Measurements from ENCODE around the gene KCP. TPM values are rescaled to one million over a fixed set of nuclear protein-coding genes. Genes with fewer than 3 reads are reported as not detected.

KCP gene
- total RNA-seq, 6 experiments from 2014 or later: 0.10 to 0.22 (median 0.12) TPM; not detected in 2

GRCh38 chr7:128906766-128907559 is 3.5 kb downstream of the KCP start:
- no peaks in the 10 kb centered on the region for H3K27me3 ChIP-seq
- TF ChIP-seq POLR2A (IDR thresholded peaks at IDR 0.05) (no peak), CTCF (IDR thresholded peaks at IDR 0.05) (no peak)
- DNase-seq (peak in 1 of 3 donors; percentile 40), ATAC-seq (no peak)
- H3K27ac ChIP-seq: no peak overlapping the region
- H3K4me1 ChIP-seq: peaks cover 0 to 4% (median 0%) of the 10 kb centered on the region in 4 donors
- H3K4me3 ChIP-seq: no peak overlapping the region
- intact Hi-C loops (cut with DNase I): no loop called here
- H3K36me3 ChIP-seq: no peaks in the 10 kb centered on the region
- H3K9me3 ChIP-seq: no peaks in the 10 kb centered on the region
- WGBS (ENCODE audit: insufficient coverage, low coverage, low lambda C conversion rate, missing lambda C conversion rate): 69% methylated on average over 5 of the region's 19 CpGs

- intact Hi-C loops (cut with DNase I): no loop called here
- no peak overlapping the region for H3K27ac ChIP-seq
- ATAC-seq (no peak), DNase-seq (peak in 1 of 3 donors; percentile 46)
- no peaks in the 10 kb centered on the region for H3K9me3 ChIP-seq
- 61% methylated on average over 5 of the region's 5 CpGs for WGBS (ENCODE audit: insufficient coverage, low coverage, low lambda C conversion rate, missing lambda C conversion rate)
- H3K36me3 ChIP-seq: no peaks in the 10 kb centered on the region
- no peak overlapping the region for H3K4me3 ChIP-seq
- peaks cover 0 to 4% (median 0%) of the 10 kb centered on the region in 4 donors for H3K4me1 ChIP-seq
- no peaks in the 10 kb centered on the region for H3K27me3 ChIP-seq
- TF ChIP-seq POLR2A (IDR thresholded peaks at IDR 0.05): no peak
- no peak for TF ChIP-seq CTCF (IDR thresholded peaks at IDR 0.05)
These were observed 4.3 kb downstream of the KCP start for GRCh38 chr7:128906001-128906765.

GRCh38 chr7:128904381-128905197 is 5.9 kb downstream of the KCP start:
- H3K4me1 ChIP-seq: peaks cover 0 to 10% (median 5%) of the 10 kb centered on the region in 4 donors
- ATAC-seq (peak; percentile 63 to 77 (median 73)), DNase-seq (peak in 1 of 3 donors; percentile 53)
- WGBS (ENCODE audit: insufficient coverage, low coverage, low lambda C conversion rate, missing lambda C conversion rate): 25% methylated on average over 8 of the region's 8 CpGs
- TF ChIP-seq POLR2A (IDR thresholded peaks at IDR 0.05) (no peak), CTCF (IDR thresholded peaks at IDR 0.05) (peak; percentile 61 to 71 (median 64))
- H3K36me3 ChIP-seq: no peaks in the 10 kb centered on the region
- no peaks in the 10 kb centered on the region for H3K27me3 ChIP-seq
- H3K27ac ChIP-seq: no peak overlapping the region
- intact Hi-C loops (cut with DNase I): no loop called here
- H3K9me3 ChIP-seq: no peaks in the 10 kb centered on the region
- no peak overlapping the region for H3K4me3 ChIP-seq

GRCh38 chr7:128903621-128904361 is 6.7 kb downstream of the KCP start:
- no peaks in the 10 kb centered on the region for H3K9me3 ChIP-seq
- H3K4me1 ChIP-seq: peaks cover 0 to 18% (median 9%) of the 10 kb centered on the region in 4 donors
- H3K4me3 ChIP-seq: no peak overlapping the region
- WGBS (ENCODE audit: insufficient coverage, low coverage, low lambda C conversion rate, missing lambda C conversion rate): 20% methylated on average over 2 of the region's 14 CpGs
- TF ChIP-seq POLR2A (IDR thresholded peaks at IDR 0.05) (no peak), CTCF (IDR thresholded peaks at IDR 0.05) (no peak)
- intact Hi-C loops (cut with DNase I): no loop called here
- peak in 1 of 3 donors; percentile 54 for DNase-seq
- no peak for ATAC-seq
- H3K36me3 ChIP-seq: no peaks in the 10 kb centered on the region
- no peaks in the 10 kb centered on the region for H3K27me3 ChIP-seq
- no peak overlapping the region for H3K27ac ChIP-seq
